Spleen (tissue), 7 donors: Measurements from ENCODE around the gene ST7.

ENCODE experiments used
- CTCF ChIP-seq, 11 experiments: fragments of 200-600 bp in 7 of 11; fragments of 450-650 bp in 4 of 11; sonication (generic) in 4 of 11; IDR thresholded peaks in 8 of 11; conservative IDR thresholded peaks in 3 of 11; 1 replicate in 7 of 11; 2 replicates in 4 of 11; pipeline versions ENCODE4 v1.4.0 to v1.8.0; 2016 to 2021; ENCODE audit warnings: antibody characterized with exemption in 11 of 11, inconsistent platforms in 4 of 11, mild to moderate bottlenecking in 1 of 11
- POLR2A ChIP-seq, 3 donors: fragments of 450-650 bp; IDR thresholded peaks; one replicate each; pipeline ENCODE4 v1.5.1; 2017; ENCODE audit warnings: antibody characterized with exemption in 3 of 3, mild to moderate bottlenecking in 1 of 3
- donor health status: DM: no; HTN: no; CAD: no; lungs with moderate emphysema.
- donor health status: DM: no; HTN: no; CAD: no.
- donor health status: DM: no; HTN: no; CAD: no.

GRCh38 chr7:117220836-117221235, 267.5 kb downstream of the ST7 start:
- no peak for TF ChIP-seq CTCF (IDR thresholded peaks at IDR 0.05 in 8 of 11, conservative IDR thresholded peaks at IDR 0.05 in 3 of 11)
- no peak for TF ChIP-seq POLR2A (IDR thresholded peaks at IDR 0.05)
